GM12872 (cell line): ENCODE measurements around the gene NR5A1.

ENCODE experiments used
- TF ChIP-seq, protein P1 (sequence below): IDR thresholded peaks from 3 replicates; pipeline ENCODE4 v1.5.1; 2011; ENCODE audit warnings: low read depth, mild to moderate bottlenecking, low read length, moderate library complexity; ENCODE audit not compliant: insufficient read depth

NR5A1 gene

DNA sequence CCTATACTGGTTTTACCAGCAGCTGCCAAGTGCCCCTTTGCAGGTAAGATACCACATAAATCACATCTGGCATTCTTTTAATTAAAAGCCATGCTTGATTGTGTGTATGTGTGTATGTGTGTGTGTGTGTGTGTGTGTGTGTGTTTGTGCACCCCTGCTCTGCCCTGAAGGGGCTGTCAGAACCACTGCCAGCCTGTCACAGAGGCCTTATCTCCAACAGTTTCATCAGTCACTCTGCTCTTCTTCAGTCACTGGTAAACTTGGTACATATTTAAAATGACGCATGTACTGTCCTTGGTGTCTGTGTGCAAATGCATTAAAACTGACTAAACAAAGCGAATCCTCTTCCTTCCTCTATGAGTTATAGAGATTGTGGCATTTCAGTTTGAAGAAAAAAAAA, 19.0 kb upstream of the NR5A1 start:
- TF ChIP-seq, protein P1, sequence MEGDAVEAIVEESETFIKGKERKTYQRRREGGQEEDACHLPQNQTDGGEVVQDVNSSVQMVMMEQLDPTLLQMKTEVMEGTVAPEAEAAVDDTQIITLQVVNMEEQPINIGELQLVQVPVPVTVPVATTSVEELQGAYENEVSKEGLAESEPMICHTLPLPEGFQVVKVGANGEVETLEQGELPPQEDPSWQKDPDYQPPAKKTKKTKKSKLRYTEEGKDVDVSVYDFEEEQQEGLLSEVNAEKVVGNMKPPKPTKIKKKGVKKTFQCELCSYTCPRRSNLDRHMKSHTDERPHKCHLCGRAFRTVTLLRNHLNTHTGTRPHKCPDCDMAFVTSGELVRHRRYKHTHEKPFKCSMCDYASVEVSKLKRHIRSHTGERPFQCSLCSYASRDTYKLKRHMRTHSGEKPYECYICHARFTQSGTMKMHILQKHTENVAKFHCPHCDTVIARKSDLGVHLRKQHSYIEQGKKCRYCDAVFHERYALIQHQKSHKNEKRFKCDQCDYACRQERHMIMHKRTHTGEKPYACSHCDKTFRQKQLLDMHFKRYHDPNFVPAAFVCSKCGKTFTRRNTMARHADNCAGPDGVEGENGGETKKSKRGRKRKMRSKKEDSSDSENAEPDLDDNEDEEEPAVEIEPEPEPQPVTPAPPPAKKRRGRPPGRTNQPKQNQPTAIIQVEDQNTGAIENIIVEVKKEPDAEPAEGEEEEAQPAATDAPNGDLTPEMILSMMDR, result no peak

DNA sequence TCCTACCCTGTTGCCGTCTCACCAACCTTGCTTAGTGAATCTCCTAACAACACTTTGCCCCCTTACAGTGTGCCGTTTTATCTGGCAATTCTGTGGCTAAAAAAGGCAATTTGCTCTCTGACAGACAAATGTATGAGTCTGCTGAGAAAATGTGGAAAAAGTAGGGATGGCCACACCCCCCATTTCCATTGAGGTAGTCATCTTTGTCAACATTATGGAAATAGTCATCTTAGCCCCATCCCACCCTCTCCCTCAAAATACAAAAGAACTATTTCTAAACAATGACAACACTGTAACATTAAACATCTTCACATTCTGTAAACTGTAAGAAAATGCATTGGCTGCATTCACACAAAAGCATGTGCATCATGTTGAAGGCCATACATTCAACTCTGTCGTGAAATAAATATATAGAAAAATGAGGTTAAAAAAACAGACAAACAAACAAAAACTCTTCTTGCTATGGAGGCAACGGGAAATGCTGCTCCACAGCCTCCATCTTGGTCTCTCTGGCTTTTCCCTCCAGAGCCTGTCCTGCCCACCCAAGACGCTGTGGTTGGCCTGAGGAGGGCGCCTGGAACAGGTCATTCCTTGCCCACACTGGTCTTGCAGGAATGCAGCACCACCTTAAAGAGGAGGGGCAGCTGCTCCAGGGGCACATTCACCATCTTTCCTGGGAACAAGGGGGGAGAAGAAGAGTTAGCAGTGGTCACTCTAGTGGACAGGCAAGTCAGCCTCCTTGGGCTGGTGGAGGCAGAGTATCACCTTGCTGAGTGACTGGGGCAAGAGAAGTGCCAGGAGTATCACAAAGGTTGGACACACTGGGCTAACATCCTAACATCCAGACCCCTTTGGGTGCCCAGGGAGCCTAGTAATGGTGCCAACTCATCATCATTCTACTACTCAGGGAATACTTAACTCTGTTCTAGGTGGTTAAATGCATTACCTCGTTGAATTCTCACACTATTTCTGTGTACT, 15.2 kb upstream of the NR5A1 start:
- TF ChIP-seq, protein P1, result no peak

DNA sequence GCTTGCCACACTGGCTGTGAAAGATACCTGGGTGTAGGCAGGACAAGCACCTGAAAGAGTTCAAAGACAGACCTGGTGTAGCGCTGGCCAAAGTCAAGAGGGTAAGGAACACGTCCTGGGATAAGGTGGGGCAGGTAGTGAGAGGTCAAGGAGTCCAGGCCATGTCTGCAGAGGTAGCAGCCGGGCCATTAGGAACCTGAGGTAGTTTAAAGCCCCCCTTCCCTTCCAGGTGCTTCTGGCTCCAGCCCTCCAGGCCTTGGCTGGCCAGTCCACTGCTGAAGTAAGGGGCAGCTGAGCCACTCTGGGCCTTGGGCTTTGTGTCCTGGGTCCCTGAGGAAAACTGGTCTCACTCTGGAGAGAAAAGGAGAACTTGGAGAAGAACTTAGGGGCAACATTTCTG, 13.9 kb upstream of the NR5A1 start:
- TF ChIP-seq, protein P1, result no peak

DNA sequence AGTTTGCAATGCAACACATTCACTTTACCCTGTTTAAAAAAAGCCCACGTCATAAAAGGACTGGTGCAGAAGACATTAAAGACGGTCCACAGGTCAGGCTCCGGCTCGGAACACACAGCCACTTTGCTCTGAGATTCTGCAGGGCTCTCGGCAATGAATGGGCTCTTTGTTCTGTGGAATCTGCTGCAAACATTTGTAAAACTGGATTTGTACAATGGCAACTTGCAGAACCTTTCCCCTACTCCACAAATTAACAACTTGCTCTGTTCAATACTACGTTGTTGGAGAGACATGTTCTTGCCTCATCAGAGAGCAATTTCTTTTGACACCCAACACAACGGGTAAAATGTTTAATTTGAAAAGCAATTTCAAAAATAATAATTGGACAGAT, 13.0 kb upstream of the NR5A1 start:
- TF ChIP-seq, protein P1, result no peak

DNA sequence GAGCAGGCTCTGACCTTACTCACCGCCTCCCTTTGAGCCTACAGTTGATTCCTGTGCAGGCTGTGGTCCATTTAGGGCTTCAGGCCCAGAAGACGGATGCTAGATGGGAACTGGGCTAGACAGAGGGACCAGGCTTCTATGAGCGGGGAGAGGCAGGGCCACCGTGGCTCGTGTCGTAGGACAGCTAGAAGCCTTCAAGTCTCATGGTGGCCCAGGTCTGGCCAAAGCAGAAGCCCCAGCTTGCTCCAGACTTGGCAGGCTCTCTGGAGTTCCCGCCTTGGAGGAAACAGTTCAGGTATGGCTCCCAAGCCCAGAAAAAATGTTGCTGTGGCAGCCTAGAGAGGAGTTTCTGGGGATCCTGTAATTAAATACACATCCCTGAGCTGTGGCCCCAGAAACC, 10.9 kb upstream of the NR5A1 start:
- TF ChIP-seq, protein P1, result no peak

DNA sequence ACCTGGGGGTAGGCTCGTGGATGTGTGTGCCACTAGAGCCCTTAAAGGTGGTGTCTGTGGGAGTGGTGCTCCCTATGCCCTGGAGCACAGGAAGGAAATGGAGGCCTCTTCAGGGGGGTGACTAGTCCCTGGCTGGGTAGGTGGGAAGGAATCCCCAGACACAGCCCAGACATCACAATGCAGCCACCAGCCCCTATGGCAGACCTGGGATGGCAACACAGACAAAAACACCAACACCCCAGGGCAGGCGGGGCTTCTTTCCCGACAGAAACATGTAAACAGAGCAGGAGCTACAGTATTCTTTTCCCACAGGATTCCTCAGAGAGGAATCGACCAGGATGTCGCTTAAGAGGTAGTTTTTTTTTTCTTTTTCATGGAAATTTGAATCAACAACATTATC, 10.4 kb upstream of the NR5A1 start:
- TF ChIP-seq, protein P1, result no peak

DNA sequence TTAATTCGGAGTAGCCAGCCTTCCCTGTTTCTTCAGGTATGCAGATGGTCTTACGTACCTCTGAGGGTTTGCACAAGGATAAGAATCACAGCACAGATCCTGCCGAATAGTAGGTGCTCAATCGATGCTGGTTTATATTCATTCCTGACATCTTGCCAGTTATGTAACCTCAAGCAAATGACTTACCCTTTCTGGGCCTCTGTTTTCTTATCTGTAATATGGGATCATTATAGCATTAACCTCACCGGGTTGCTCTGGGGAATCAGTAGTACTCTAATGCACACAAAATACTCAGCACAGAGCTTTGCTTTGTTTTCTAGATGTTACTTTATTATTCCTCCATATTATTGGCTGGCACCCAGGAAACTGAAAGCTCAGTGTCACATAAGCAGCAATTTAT, 7.7 kb upstream of the NR5A1 start:
- TF ChIP-seq, protein P1, result no peak
